GM12873 (cell line): ENCODE data around the gene PCNX3.

Experiments used
- TF ChIP-seq, protein P1 (sequence below): IDR thresholded peaks from 2 replicates; pipeline ENCODE4 v1.5.1; 2012; ENCODE audit warnings: low read depth, mild to moderate bottlenecking, moderate library complexity, low read length, control low read depth; ENCODE audit not compliant: insufficient read depth; ENCODE audit errors: missing control alignments

PCNX3 gene

DNA sequence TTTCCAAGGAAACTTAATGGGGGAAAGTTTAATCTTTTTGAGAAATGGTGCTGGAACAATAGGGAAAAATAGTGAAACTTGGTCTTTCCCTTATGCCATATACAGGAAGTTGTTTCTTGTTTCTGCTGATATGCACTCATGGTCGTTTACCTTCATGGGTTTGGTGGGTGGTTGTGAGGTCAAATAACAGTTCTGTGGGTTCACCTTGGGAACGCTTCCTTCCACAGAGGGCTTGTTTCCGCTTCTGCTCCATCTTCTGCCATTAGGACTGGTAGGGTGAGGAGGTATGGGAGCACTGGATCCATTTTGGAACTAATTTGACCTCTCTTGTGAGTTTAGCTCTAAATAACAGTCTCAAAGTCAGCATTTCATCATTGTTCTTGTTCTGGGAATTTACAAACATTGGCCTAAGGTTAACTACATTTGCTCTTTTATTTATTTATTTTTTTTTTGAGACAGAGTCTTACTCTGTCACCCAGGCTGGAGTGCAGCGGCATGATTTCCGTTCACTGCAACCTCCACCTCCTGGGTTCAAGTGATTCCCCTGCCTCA is 64.7 kb downstream of the PCNX3 start:
- TF ChIP-seq, protein P1, sequence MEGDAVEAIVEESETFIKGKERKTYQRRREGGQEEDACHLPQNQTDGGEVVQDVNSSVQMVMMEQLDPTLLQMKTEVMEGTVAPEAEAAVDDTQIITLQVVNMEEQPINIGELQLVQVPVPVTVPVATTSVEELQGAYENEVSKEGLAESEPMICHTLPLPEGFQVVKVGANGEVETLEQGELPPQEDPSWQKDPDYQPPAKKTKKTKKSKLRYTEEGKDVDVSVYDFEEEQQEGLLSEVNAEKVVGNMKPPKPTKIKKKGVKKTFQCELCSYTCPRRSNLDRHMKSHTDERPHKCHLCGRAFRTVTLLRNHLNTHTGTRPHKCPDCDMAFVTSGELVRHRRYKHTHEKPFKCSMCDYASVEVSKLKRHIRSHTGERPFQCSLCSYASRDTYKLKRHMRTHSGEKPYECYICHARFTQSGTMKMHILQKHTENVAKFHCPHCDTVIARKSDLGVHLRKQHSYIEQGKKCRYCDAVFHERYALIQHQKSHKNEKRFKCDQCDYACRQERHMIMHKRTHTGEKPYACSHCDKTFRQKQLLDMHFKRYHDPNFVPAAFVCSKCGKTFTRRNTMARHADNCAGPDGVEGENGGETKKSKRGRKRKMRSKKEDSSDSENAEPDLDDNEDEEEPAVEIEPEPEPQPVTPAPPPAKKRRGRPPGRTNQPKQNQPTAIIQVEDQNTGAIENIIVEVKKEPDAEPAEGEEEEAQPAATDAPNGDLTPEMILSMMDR = no peak

DNA sequence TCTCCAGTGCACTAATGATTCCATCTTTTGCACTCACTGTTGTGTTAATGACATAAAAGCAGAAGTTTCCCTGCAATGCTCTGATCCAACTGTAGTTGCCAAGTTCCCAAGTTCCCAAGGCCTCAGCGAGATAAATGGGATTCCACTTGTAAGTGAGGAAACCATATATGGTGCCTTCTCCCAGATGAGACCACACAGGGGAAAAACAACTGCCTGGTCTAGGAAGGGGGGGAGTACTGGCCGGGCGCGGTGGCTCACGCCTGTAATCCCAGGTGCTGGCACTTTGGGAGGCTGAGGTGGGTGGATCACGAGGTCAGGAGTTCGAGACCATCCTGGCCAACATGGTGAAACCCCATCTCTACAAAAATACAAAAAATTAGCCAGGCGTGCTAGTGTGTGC is 70.4 kb downstream of the PCNX3 start:
- TF ChIP-seq, protein P1 = no peak
